ENCODE results near the gene FGF19. TPM values are rescaled to one million over a fixed set of nuclear protein-coding genes. Genes with fewer than 3 reads are reported as not detected.

Gene FGF19
- total RNA-seq, 1 experiment from 2014 or later: 17.6 TPM

DNA sequence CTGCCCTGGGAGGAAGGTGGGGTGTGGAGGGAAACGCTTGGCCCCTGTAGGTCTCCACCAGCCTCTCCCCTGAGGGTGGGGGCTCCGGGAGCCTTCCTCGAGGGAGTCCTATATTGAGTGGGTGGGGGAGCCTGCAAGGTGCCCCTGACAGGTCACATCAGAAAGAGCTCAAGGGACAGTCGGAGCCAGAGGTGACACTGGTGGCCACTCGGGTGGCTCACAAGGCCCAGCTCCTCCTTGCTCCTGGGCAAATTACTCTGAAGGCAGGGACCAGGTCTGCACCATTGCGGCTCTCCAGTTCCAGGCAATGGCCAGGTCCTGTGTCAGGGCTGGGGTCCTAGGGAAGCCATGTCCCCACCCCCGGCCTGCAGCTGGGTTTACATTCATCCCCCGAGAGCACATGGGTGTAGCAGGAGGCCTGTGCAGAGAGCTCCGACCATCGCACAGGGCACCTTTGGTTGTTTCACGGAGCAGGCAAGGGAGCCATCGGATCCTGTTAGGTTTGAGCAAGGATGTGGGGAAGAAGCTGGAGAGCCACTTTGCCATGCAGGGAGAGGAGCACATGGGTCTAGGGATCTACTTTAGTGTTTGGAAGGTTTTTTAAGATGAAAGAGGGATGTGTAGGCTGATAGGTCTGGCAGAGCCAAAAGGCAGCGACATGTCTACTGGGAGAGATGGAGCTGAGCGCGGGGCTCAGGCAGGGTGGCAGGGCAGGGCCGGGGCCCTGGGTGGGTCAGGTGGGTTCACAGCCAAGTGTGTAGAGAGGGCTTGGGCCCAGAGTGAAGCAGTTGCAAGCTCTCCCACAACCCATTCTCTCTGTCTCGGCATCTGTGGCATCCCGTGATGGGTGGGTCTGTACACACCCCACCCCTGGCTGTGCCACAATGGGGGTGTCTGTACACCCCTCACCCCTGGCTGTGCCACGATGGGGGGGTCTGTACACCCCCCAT, 48.1 kb downstream of the FGF19 start:
- Mint-ChIP-seq H3K4me3 (no peak overlapping the region), H3K4me1 (peaks cover 28% of the 10 kb centered on the region), H3K36me3 (peaks cover 23% of the 10 kb centered on the region), H3K27me3 (ENCODE audit: low read depth) (no peaks in the 10 kb centered on the region), H3K27ac (no peak overlapping the region; the same call in 1 of the 2 replicates), H3K9me3 (no peaks in the 10 kb centered on the region)
- ChIA-PET POLR2A (interaction anchor here (1.0 to 2.3 kb wide), 3 partner anchors 11 to 17 kb away, joined by 3 to 9 read pairs (median 8); no protein-coding TSS in a partner anchor), CTCF (interaction anchor here (0.8 to 4.3 kb wide), 8 partner anchors 11 to 524 kb away, joined by 3 to 23 read pairs (median 8); partner anchors contain the start of gene LTO1)
- TF ChIP-seq CBFB (CRISPR knock-in tag; IDR thresholded peaks at IDR 0.05; ENCODE audit: low read depth) (no peak), ZNF396 (CRISPR knock-in tag; IDR thresholded peaks at IDR 0.05; ENCODE audit: borderline replicate concordance) (no peak), GTF2I (CRISPR knock-in tag; conservative IDR thresholded peaks at IDR 0.05) (no peak)
- TF ChIP-seq, protein P1, sequence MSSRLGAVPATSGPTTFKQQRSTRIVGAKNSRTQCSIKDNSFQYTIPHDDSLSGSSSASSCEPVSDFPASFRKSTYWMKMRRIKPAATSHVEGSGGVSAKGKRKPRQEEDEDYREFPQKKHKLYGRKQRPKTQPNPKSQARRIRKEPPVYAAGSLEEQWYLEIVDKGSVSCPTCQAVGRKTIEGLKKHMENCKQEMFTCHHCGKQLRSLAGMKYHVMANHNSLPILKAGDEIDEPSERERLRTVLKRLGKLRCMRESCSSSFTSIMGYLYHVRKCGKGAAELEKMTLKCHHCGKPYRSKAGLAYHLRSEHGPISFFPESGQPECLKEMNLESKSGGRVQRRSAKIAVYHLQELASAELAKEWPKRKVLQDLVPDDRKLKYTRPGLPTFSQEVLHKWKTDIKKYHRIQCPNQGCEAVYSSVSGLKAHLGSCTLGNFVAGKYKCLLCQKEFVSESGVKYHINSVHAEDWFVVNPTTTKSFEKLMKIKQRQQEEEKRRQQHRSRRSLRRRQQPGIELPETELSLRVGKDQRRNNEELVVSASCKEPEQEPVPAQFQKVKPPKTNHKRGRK (CRISPR knock-in tag; IDR thresholded peaks at IDR 0.05; ENCODE audit: borderline replicate concordance): no peak
- TF ChIP-seq, protein P2, sequence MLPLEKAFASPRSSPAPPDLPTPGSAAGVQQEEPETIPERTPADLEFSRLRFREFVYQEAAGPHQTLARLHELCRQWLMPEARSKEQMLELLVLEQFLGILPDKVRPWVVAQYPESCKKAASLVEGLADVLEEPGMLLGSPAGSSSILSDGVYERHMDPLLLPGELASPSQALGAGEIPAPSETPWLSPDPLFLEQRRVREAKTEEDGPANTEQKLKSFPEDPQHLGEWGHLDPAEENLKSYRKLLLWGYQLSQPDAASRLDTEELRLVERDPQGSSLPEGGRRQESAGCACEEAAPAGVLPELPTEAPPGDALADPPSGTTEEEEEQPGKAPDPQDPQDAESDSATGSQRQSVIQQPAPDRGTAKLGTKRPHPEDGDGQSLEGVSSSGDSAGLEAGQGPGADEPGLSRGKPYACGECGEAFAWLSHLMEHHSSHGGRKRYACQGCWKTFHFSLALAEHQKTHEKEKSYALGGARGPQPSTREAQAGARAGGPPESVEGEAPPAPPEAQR (CRISPR knock-in tag; IDR thresholded peaks at IDR 0.05): no peak
- ATAC-seq (no peak), DNase-seq (ENCODE audit: low spot score) (no peak)

DNA sequence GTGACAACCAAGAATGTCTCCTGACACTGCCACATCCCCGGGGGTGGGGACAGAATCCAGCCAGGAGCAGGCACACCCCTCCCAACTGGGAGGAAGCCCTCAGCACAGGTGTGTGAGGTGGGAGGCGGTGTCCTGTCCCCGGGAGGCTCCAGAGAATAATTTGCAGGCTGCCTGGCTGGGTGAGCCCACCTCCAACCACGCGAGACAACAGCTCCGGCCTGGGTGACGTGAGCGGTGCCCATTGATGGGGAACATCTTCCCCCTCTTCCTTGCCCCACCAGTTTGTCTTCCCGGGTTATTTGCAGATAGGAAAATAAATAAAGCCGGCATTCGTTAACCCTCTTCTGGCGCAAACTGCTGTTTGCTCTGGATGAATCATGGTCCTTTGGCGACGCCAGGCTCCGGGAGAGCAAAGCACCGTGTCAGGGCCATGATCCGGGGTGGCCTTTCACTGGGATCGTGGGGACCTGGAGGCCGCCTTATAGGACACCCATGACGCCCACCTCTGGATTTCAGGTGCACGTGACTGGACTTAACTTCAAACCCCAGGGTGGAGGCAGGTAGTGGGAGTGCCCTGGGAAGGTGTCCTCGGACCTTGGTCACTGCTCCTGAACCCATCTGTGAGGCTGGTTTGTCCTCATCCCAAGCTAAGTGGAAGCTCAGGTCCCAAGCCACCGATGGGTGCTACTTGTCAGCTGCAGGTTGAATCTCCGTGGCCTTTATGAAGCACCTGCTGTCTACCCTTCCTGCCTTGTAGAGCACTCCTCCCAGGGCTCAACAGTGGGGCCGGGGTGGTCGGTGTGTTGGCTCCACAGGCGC, 49.0 kb downstream of the FGF19 start:
- DNase-seq (ENCODE audit: low spot score) (no peak), ATAC-seq (no peak; the same call in 1 of the 2 replicates)
- 0 out of 2 replicates have a peak overlapping the region, but pooled peaks have one; percentile 45 for H3K27ac Mint-ChIP-seq
- H3K27me3 Mint-ChIP-seq (ENCODE audit: low read depth): no peaks in the 10 kb centered on the region
- H3K36me3 Mint-ChIP-seq: peaks cover 23% of the 10 kb centered on the region
- H3K9me3 Mint-ChIP-seq: no peaks in the 10 kb centered on the region
- CTCF ChIA-PET: interaction anchor here (1.2 to 2.0 kb wide), 6 partner anchors 11 to 524 kb away, joined by 3 to 10 read pairs (median 8); partner anchors contain the start of gene LTO1
- POLR2A ChIA-PET: interaction anchor here (1.6 to 2.3 kb wide), 2 partner anchors 10 to 16 kb away, joined by 8 to 9 read pairs; no protein-coding TSS in a partner anchor
- TF ChIP-seq GABPB1 (CRISPR knock-in tag; IDR thresholded peaks at IDR 0.05): peak; percentile 37; the same call in 1 of the 2 replicates
- TF ChIP-seq RORB (CRISPR knock-in tag; IDR thresholded peaks at IDR 0.05): no peak
- no peak for TF ChIP-seq ELF4 (CRISPR knock-in tag; IDR thresholded peaks at IDR 0.05; ENCODE audit: low read depth)
- TF ChIP-seq, protein P3, sequence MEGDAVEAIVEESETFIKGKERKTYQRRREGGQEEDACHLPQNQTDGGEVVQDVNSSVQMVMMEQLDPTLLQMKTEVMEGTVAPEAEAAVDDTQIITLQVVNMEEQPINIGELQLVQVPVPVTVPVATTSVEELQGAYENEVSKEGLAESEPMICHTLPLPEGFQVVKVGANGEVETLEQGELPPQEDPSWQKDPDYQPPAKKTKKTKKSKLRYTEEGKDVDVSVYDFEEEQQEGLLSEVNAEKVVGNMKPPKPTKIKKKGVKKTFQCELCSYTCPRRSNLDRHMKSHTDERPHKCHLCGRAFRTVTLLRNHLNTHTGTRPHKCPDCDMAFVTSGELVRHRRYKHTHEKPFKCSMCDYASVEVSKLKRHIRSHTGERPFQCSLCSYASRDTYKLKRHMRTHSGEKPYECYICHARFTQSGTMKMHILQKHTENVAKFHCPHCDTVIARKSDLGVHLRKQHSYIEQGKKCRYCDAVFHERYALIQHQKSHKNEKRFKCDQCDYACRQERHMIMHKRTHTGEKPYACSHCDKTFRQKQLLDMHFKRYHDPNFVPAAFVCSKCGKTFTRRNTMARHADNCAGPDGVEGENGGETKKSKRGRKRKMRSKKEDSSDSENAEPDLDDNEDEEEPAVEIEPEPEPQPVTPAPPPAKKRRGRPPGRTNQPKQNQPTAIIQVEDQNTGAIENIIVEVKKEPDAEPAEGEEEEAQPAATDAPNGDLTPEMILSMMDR (IDR thresholded peaks at IDR 0.05): no peak
- H3K4me3 Mint-ChIP-seq: no peak overlapping the region
- peaks cover 28% of the 10 kb centered on the region for H3K4me1 Mint-ChIP-seq

DNA sequence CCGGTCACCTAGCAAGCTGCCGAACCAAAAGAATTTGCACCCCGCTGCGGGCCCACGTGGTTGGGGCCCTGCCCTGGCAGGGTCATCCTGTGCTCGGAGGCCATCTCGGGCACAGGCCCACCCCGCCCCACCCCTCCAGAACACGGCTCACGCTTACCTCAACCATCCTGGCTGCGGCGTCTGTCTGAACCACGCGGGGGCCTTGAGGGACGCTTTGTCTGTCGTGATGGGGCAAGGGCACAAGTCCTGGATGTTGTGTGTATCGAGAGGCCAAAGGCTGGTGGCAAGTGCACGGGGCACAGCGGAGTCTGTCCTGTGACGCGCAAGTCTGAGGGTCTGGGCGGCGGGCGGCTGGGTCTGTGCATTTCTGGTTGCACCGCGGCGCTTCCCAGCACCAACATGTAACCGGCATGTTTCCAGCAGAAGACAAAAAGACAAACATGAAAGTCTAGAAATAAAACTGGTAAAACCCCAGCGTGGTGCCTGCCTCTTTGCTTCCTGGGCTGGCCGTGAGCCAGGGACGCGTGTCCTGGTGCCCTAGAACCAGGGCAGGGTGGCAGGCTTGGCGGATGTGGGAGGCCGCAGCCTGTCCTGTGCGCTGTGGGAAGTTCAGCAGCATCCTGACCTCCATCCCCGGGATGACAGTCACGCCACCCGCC, 49.7 kb downstream of the FGF19 start:
- peaks cover 25% of the 10 kb centered on the region for H3K4me1 Mint-ChIP-seq
- POLR2A ChIA-PET: no interaction called here
- no peaks in the 10 kb centered on the region for H3K27me3 Mint-ChIP-seq (ENCODE audit: low read depth)
- no peaks in the 10 kb centered on the region for H3K9me3 Mint-ChIP-seq
- H3K4me3 Mint-ChIP-seq: no peak overlapping the region
- peaks cover 29% of the 10 kb centered on the region for H3K36me3 Mint-ChIP-seq
- ATAC-seq: no peak
- DNase-seq (ENCODE audit: low spot score): no peak
- CTCF ChIA-PET: interaction anchor here (0.8 to 2.0 kb wide), 2 partner anchors 8 to 362 kb away, joined by 3 to 10 read pairs; no protein-coding TSS in a partner anchor
- H3K27ac Mint-ChIP-seq: no peak overlapping the region
- TF ChIP-seq, protein P4, sequence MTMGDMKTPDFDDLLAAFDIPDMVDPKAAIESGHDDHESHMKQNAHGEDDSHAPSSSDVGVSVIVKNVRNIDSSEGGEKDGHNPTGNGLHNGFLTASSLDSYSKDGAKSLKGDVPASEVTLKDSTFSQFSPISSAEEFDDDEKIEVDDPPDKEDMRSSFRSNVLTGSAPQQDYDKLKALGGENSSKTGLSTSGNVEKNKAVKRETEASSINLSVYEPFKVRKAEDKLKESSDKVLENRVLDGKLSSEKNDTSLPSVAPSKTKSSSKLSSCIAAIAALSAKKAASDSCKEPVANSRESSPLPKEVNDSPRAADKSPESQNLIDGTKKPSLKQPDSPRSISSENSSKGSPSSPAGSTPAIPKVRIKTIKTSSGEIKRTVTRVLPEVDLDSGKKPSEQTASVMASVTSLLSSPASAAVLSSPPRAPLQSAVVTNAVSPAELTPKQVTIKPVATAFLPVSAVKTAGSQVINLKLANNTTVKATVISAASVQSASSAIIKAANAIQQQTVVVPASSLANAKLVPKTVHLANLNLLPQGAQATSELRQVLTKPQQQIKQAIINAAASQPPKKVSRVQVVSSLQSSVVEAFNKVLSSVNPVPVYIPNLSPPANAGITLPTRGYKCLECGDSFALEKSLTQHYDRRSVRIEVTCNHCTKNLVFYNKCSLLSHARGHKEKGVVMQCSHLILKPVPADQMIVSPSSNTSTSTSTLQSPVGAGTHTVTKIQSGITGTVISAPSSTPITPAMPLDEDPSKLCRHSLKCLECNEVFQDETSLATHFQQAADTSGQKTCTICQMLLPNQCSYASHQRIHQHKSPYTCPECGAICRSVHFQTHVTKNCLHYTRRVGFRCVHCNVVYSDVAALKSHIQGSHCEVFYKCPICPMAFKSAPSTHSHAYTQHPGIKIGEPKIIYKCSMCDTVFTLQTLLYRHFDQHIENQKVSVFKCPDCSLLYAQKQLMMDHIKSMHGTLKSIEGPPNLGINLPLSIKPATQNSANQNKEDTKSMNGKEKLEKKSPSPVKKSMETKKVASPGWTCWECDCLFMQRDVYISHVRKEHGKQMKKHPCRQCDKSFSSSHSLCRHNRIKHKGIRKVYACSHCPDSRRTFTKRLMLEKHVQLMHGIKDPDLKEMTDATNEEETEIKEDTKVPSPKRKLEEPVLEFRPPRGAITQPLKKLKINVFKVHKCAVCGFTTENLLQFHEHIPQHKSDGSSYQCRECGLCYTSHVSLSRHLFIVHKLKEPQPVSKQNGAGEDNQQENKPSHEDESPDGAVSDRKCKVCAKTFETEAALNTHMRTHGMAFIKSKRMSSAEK (CRISPR knock-in tag; IDR thresholded peaks at IDR 0.05; ENCODE audit: borderline replicate concordance): no peak
- TF ChIP-seq, protein P5, sequence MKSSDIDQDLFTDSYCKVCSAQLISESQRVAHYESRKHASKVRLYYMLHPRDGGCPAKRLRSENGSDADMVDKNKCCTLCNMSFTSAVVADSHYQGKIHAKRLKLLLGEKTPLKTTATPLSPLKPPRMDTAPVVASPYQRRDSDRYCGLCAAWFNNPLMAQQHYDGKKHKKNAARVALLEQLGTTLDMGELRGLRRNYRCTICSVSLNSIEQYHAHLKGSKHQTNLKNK (CRISPR knock-in tag; IDR thresholded peaks at IDR 0.05): no peak
- TF ChIP-seq, protein P6, sequence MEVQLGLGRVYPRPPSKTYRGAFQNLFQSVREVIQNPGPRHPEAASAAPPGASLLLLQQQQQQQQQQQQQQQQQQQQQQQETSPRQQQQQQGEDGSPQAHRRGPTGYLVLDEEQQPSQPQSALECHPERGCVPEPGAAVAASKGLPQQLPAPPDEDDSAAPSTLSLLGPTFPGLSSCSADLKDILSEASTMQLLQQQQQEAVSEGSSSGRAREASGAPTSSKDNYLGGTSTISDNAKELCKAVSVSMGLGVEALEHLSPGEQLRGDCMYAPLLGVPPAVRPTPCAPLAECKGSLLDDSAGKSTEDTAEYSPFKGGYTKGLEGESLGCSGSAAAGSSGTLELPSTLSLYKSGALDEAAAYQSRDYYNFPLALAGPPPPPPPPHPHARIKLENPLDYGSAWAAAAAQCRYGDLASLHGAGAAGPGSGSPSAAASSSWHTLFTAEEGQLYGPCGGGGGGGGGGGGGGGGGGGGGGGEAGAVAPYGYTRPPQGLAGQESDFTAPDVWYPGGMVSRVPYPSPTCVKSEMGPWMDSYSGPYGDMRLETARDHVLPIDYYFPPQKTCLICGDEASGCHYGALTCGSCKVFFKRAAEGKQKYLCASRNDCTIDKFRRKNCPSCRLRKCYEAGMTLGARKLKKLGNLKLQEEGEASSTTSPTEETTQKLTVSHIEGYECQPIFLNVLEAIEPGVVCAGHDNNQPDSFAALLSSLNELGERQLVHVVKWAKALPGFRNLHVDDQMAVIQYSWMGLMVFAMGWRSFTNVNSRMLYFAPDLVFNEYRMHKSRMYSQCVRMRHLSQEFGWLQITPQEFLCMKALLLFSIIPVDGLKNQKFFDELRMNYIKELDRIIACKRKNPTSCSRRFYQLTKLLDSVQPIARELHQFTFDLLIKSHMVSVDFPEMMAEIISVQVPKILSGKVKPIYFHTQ (CRISPR knock-in tag; IDR thresholded peaks at IDR 0.05): no peak
- TF ChIP-seq MXD4 (CRISPR knock-in tag; IDR thresholded peaks at IDR 0.05; ENCODE audit: borderline replicate concordance): no peak
- TF ChIP-seq PRRX2 (CRISPR knock-in tag; IDR thresholded peaks at IDR 0.05): no peak

All from WTC11 (cell line).